ENCODE data around the gene HEXIM1. TPM values are rescaled to one million over a fixed set of nuclear protein-coding genes. Genes with fewer than 3 reads are reported as not detected.
A peak's percentile ranks its signal among the peaks of the same experiment; 100 is the strongest.

HEXIM1 gene
- total and polyA plus RNA-seq, 2 experiments from 2014 or later: 13.5 to 17.1 TPM

- Histone ChIP-seq H3K79me2 (peaks cover 64% of the 10 kb centered on the region), H3K27ac (peak overlapping the region; percentile 100), H3K4me2 (peak overlapping the region; percentile 56)
These were observed 19.3 kb upstream of the HEXIM1 start for GRCh38 chr17:45128989-45129388.

GRCh38 chr17:45129426-45129939 is 18.8 kb upstream of the HEXIM1 start:
- WGBS (ENCODE audit: low lambda C conversion rate, missing lambda C conversion rate): 58% methylated on average over 10 of the region's 10 CpGs
- no peaks in the 10 kb centered on the region for H4K20me1 ChIP-seq (ENCODE audit: insufficient read depth, poor library complexity, severe bottlenecking)
- peak overlapping the region; percentile 100 for H3K27ac ChIP-seq
- no peaks in the 10 kb centered on the region for H3K36me3 ChIP-seq (replicated peaks; ENCODE audit: insufficient read depth, low read depth)
- peak overlapping the region; percentile 100 for H3K4me2 ChIP-seq
- TF ChIP-seq CTCF (IDR thresholded peaks at IDR 0.05; ENCODE audit: poor library complexity) (no peak), EZH2 (IDR thresholded peaks at IDR 0.05; ENCODE audit: borderline replicate concordance) (no peak), EZH2phosphoT487 (IDR thresholded peaks at IDR 0.05; ENCODE audit: low read depth, severe bottlenecking, unreplicated experiment) (no peak)
- H3K4me3 ChIP-seq: no peak overlapping the region
- H2AFZ ChIP-seq: no peak overlapping the region
- peaks cover 54% of the 10 kb centered on the region for H3K4me1 ChIP-seq (ENCODE audit: insufficient read depth)
- H3K79me2 ChIP-seq: peaks cover 61% of the 10 kb centered on the region
- H3K27me3 ChIP-seq: no peaks in the 10 kb centered on the region
- H3K9me2 ChIP-seq (replicated peaks; ENCODE audit: insufficient read depth): no peaks in the 10 kb centered on the region
- DNase-seq (ENCODE audit: low spot score): peak; percentile 89
- no peaks in the 10 kb centered on the region for H3K9me3 ChIP-seq (ENCODE audit: low read depth)

More at GRCh38 chr17:45128989-45129388, 19.3 kb upstream of the HEXIM1 start:
- Histone ChIP-seq H4K20me1 (ENCODE audit: insufficient read depth, poor library complexity, severe bottlenecking) (no peaks in the 10 kb centered on the region), H3K4me3 (no peak overlapping the region), H3K9me2 (replicated peaks; ENCODE audit: insufficient read depth) (no peaks in the 10 kb centered on the region), H3K27me3 (no peaks in the 10 kb centered on the region), H3K36me3 (replicated peaks; ENCODE audit: insufficient read depth, low read depth) (no peaks in the 10 kb centered on the region), H2AFZ (no peak overlapping the region), H3K4me1 (ENCODE audit: insufficient read depth) (peaks cover 59% of the 10 kb centered on the region), H3K9me3 (ENCODE audit: low read depth) (no peaks in the 10 kb centered on the region)
- no peak for DNase-seq (ENCODE audit: low spot score)
- 100% methylated on average over 2 of the region's 2 CpGs for WGBS (ENCODE audit: low lambda C conversion rate, missing lambda C conversion rate)
- no peak for TF ChIP-seq EZH2 (IDR thresholded peaks at IDR 0.05; ENCODE audit: borderline replicate concordance)
- TF ChIP-seq EZH2phosphoT487 (IDR thresholded peaks at IDR 0.05; ENCODE audit: low read depth, severe bottlenecking, unreplicated experiment): no peak
- TF ChIP-seq CTCF (IDR thresholded peaks at IDR 0.05; ENCODE audit: poor library complexity): no peak

GRCh38 chr17:45129940-45130680 is 18.2 kb upstream of the HEXIM1 start:
- Histone ChIP-seq H3K27ac (peak overlapping the region; percentile 100), H2AFZ (no peak overlapping the region), H3K9me2 (replicated peaks; ENCODE audit: insufficient read depth) (no peaks in the 10 kb centered on the region), H3K9me3 (ENCODE audit: low read depth) (no peaks in the 10 kb centered on the region), H3K27me3 (no peaks in the 10 kb centered on the region), H3K4me3 (no peak overlapping the region), H3K36me3 (replicated peaks; ENCODE audit: insufficient read depth, low read depth) (no peaks in the 10 kb centered on the region), H4K20me1 (ENCODE audit: insufficient read depth, poor library complexity, severe bottlenecking) (no peaks in the 10 kb centered on the region), H3K79me2 (peaks cover 55% of the 10 kb centered on the region), H3K4me2 (peak overlapping the region; percentile 100), H3K4me1 (ENCODE audit: insufficient read depth) (peaks cover 51% of the 10 kb centered on the region)
- TF ChIP-seq CTCF (IDR thresholded peaks at IDR 0.05; ENCODE audit: poor library complexity): no peak
- no peak for TF ChIP-seq EZH2 (IDR thresholded peaks at IDR 0.05; ENCODE audit: borderline replicate concordance)
- TF ChIP-seq EZH2phosphoT487 (IDR thresholded peaks at IDR 0.05; ENCODE audit: low read depth, severe bottlenecking, unreplicated experiment): no peak
- DNase-seq (ENCODE audit: low spot score): peak; percentile 67
- WGBS (ENCODE audit: low lambda C conversion rate, missing lambda C conversion rate): 69% methylated on average over 13 of the region's 13 CpGs

Data from hepatocyte (in vitro differentiated cells).